Measurements from ENCODE around the gene DCAF16. TPM values are rescaled to one million over a fixed set of nuclear protein-coding genes. Genes with fewer than 3 reads are reported as not detected.
A peak's percentile ranks its signal among the peaks of the same experiment; 100 is the strongest.

Gene DCAF16
- total and polyA plus RNA-seq, 8 donors, result 23.1 to 74.1 (median 63.5) TPM

DNA sequence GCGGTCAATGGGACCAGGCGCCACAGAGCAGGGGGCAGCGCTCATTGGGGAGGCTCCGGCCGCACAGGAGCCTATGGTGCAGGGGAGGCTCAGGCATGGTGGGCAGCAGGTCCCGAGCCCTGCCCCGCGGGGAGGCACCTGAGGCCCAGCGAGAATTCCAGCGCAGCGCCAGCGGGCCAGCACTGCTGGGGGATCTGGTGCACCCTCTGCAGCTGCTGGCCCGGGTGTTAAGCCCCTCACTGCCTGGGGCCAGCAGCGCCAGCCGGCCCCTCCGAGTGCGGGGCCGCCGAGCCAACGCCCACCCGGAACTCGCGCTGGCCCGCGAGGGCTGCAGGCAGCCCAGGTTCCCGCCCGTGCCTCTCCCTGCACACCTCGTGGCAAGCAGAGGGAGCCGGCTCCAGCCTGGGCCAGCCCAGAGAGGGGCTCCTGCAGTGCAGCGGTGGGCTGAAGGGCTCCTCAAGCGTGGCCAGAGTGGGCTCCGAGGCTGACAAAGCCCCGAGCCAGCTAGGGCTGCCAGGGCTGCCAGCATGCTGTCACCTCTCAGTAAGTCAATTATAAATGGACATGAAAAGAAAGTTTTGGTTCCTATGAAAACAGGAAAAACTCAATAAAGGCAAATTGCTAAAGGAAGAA is 43.6 kb downstream of the DCAF16 start:
- ATAC-seq (no peak), DNase-seq (no peak)
- Histone ChIP-seq H3K36me3 (no peaks in the 10 kb centered on the region), H3K9me3 (peaks cover 0 to 6% of the 10 kb centered on the region in 2 donors), H3K27ac (no peak overlapping the region), H3K4me3 (no peak overlapping the region), H3K4me1 (no peaks in the 10 kb centered on the region), H3K27me3 (no peaks in the 10 kb centered on the region)
- TF ChIP-seq, protein P1, sequence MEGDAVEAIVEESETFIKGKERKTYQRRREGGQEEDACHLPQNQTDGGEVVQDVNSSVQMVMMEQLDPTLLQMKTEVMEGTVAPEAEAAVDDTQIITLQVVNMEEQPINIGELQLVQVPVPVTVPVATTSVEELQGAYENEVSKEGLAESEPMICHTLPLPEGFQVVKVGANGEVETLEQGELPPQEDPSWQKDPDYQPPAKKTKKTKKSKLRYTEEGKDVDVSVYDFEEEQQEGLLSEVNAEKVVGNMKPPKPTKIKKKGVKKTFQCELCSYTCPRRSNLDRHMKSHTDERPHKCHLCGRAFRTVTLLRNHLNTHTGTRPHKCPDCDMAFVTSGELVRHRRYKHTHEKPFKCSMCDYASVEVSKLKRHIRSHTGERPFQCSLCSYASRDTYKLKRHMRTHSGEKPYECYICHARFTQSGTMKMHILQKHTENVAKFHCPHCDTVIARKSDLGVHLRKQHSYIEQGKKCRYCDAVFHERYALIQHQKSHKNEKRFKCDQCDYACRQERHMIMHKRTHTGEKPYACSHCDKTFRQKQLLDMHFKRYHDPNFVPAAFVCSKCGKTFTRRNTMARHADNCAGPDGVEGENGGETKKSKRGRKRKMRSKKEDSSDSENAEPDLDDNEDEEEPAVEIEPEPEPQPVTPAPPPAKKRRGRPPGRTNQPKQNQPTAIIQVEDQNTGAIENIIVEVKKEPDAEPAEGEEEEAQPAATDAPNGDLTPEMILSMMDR (IDR thresholded peaks at IDR 0.05), result no peak
- intact Hi-C loops (cut with DNase I), result no loop called here

DNA sequence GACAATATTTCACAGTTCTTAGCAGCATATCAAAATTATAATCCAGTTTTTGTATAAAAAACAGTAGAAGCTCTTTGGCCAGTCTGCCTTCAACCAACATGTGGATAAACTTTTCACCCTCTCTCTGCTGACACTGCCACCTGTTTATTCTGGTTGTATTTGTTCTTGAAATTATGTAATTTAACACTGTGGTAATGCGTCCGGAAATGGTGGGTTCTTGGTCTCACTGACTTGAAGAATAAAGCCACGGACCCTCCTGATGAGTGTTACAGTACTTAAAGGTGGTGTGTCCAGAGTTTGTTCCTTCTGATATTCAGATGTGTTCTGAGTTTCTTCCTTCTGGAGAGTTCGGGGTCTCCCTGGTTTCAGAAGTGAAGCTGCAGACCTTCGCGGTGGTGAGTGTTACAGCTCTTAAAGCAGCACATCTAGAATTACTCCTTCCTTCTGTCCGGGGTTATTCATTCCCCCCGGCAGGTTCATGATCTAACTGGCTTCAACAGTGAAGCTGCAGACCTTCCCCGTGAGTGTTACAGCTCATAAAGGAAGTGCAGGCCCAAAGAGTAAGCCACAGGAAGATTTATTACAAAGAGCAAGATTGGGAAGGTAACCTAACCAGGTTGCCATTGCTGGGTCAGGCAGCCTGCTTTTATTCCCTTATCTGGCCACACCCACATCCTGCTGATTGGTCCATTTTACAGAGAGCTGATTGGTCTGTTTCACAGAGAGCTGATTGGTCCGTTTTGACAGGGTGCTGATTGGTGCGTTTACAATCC is 44.9 kb downstream of the DCAF16 start:
- Histone ChIP-seq H3K27ac (no peak overlapping the region), H3K36me3 (no peaks in the 10 kb centered on the region), H3K4me1 (no peaks in the 10 kb centered on the region), H3K27me3 (no peaks in the 10 kb centered on the region), H3K4me3 (no peak overlapping the region), H3K9me3 (peaks cover 0 to 6% of the 10 kb centered on the region in 2 donors)
- DNase-seq (no peak), ATAC-seq (no peak)
- TF ChIP-seq, protein P1 (IDR thresholded peaks at IDR 0.05), result no peak
- intact Hi-C loops (cut with DNase I), result no loop called here

DNA sequence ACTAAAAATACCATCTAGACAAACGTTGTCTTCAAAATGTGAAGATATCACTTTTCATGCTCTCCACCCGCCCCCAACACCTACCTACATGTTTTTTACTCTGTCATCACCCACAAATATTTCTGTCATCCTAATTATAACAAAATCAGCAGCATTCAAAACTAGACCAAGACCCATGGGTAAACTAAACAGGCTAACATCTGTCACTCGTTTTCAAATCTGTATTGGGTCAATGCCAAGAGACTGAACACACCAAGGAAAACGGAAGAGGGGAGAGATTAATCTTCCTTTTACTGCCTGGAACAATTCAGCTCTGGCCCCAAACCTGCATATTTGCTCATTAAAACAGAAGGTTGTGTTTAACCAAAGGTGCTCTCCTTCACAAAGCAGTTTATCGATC is 46.6 kb downstream of the DCAF16 start:
- Histone ChIP-seq H3K4me1 (no peaks in the 10 kb centered on the region), H3K27ac (no peak overlapping the region), H3K27me3 (no peaks in the 10 kb centered on the region), H3K9me3 (peaks cover 0 to 6% of the 10 kb centered on the region in 2 donors), H3K36me3 (no peaks in the 10 kb centered on the region), H3K4me3 (no peak overlapping the region)
- ATAC-seq (no peak), DNase-seq (no peak)
- intact Hi-C loops (cut with DNase I), result no loop called here
- TF ChIP-seq, protein P1 (IDR thresholded peaks at IDR 0.05), result no peak

DNA sequence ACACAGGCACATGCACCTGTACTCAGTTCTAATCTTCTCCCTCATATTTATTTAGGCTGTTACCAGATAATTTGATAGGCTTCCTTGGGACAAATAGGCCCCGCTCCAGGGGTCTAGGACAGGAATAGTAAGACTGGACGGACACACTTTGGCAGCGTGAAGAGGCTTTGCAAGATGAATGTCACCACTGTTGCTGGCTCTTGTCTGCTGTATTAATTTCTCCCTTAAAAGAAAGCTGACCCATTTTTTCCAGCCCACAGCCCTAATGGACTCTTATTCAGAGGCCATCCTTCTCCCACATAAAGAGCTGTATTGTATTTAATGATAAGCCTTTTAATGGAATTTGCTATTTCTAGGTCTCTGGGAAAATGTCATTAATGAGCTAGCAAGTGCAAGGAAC is 47.1 kb downstream of the DCAF16 start:
- DNase-seq (no peak), ATAC-seq (no peak)
- TF ChIP-seq, protein P1 (IDR thresholded peaks at IDR 0.05), result no peak
- intact Hi-C loops (cut with DNase I), result no loop called here
- H3K27ac ChIP-seq, result no peak overlapping the region
- H3K4me1 ChIP-seq, result no peaks in the 10 kb centered on the region
- H3K4me3 ChIP-seq, result no peak overlapping the region
- H3K36me3 ChIP-seq, result no peaks in the 10 kb centered on the region
- peaks cover 0 to 6% of the 10 kb centered on the region in 2 donors for H3K9me3 ChIP-seq
- H3K27me3 ChIP-seq, result no peaks in the 10 kb centered on the region

DNA sequence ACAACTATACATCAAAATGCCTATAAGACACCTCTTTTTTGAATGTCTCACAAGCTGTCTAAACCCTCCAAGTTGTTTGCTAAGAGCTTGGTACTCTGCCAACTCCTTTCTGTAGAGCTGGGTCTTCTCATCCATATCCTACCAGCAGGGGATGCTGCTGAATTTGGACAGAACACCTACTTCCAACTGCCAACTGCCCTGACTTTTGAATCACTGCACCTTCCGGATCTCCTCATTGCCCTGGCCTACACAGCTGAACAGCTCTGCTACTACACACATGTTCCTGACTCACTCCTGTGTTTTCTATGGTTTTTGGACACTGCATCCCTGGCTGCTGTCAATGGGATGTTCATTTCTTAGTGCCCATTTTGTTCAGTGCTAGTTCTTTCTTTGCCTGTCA is 47.8 kb downstream of the DCAF16 start:
- Histone ChIP-seq H3K27ac (no peak overlapping the region), H3K27me3 (no peaks in the 10 kb centered on the region), H3K36me3 (no peaks in the 10 kb centered on the region), H3K4me3 (no peak overlapping the region), H3K4me1 (no peaks in the 10 kb centered on the region), H3K9me3 (peaks cover 0 to 6% of the 10 kb centered on the region in 2 donors)
- TF ChIP-seq, protein P1 (IDR thresholded peaks at IDR 0.05), result no peak
- ATAC-seq, result peak; percentile 76
- intact Hi-C loops (cut with DNase I), result no loop called here
- DNase-seq, result no peak
